GM12873 (cell line): ENCODE measurements around the gene KLF2.

Source experiments
- CTCF ChIP-seq: IDR thresholded peaks from 2 replicates; pipeline ENCODE4 v1.5.1; 2012; ENCODE audit warnings: low read depth, mild to moderate bottlenecking, moderate library complexity, low read length, control low read depth; ENCODE audit not compliant: insufficient read depth; ENCODE audit errors: missing control alignments

Gene KLF2

GRCh38 chr19:16377521-16377920 is 52.9 kb downstream of the KLF2 start:
- no peak for TF ChIP-seq CTCF
